OCI-LY1 (cell line): ENCODE measurements around the gene FOXN3.

Source experiments
- H2AFZ ChIP-seq: fragments of 200-600 bp; sonication (generic), shearing (Covaris generic); 2 replicates; pipeline ENCODE4 v1.6.0; 2014; ENCODE audit warnings: antibody characterized with exemption, mild to moderate bottlenecking, low read length
- H3F3A ChIP-seq: fragments of 200-600 bp; sonication (generic), shearing (Covaris generic); 2 replicates; pipeline ENCODE4 v1.6.0; 2014; ENCODE audit warnings: mild to moderate bottlenecking, antibody characterized with exemption, low read length, moderate library complexity; ENCODE audit not compliant: insufficient read depth
- H3K27ac ChIP-seq: fragments of 200-600 bp; sonication (generic); 2 replicates; pipeline ENCODE4 v1.5.1; 2014; ENCODE audit warnings: low read length, mixed run types, mild to moderate bottlenecking, low read depth; ENCODE audit not compliant: poor library complexity, severe bottlenecking
- H3K27me3 ChIP-seq: fragments of 200-600 bp; sonication (generic); 2 replicates; pipeline ENCODE4 v1.6.0; 2014; ENCODE audit warnings: antibody characterized with exemption, mild to moderate bottlenecking, low read length, moderate library complexity; ENCODE audit not compliant: insufficient read depth
- H3K36me3 ChIP-seq: fragments of 200-600 bp; sonication (generic); 2 replicates; pipeline ENCODE4 v1.6.1; 2014; ENCODE audit warnings: mild to moderate bottlenecking, antibody characterized with exemption, low read length, moderate library complexity, mixed read lengths; ENCODE audit not compliant: insufficient read depth
- H3K4me1 ChIP-seq: fragments of 200-600 bp; sonication (generic); 2 replicates; pipeline ENCODE4 v1.5.1; 2014; ENCODE audit warnings: mild to moderate bottlenecking, low read length, moderate library complexity; ENCODE audit not compliant: insufficient read depth, severe bottlenecking
- H3K4me2 ChIP-seq: fragments of 200-600 bp; sonication (generic), shearing (Covaris generic); 2 replicates; pipeline ENCODE4 v1.6.1; 2014; ENCODE audit warnings: low read length
- H3K4me3 ChIP-seq: fragments of 200-600 bp; sonication (generic); 2 replicates; pipeline ENCODE4 v1.5.1; 2014; ENCODE audit warnings: low read length, low read depth, mild to moderate bottlenecking, mixed read lengths; ENCODE audit not compliant: poor library complexity, severe bottlenecking
- H3K79me2 ChIP-seq: fragments of 200-600 bp; shearing (Covaris generic); 2 replicates; pipeline ENCODE4 v1.6.1; 2016; ENCODE audit warnings: mixed run types, low read length, mixed read lengths; ENCODE audit not compliant: insufficient read depth
- H3K9ac ChIP-seq: fragments of 200-600 bp; sonication (generic), shearing (Covaris generic); 2 replicates; pipeline ENCODE4 v1.6.1; 2014; ENCODE audit warnings: mild to moderate bottlenecking, low read length, mixed read lengths
- H3K9me2 ChIP-seq: fragments of 200-600 bp; sonication (generic), shearing (Covaris generic); 2 replicates; pipeline ENCODE4 v1.6.1; 2014; ENCODE audit warnings: low read depth, mild to moderate bottlenecking, low read length, mixed read lengths
- H3K9me3 ChIP-seq: fragments of 200-600 bp; shearing (Covaris generic); 2 replicates; pipeline ENCODE4 v1.6.1; 2014; ENCODE audit warnings: low read length, mixed read lengths
- H4K20me1 ChIP-seq: fragments of 200-600 bp; sonication (generic), shearing (Covaris generic); 2 replicates; pipeline ENCODE4 v1.6.0; 2016; ENCODE audit warnings: mild to moderate bottlenecking, low read length; ENCODE audit not compliant: insufficient read depth
- EZH2 ChIP-seq: fragments of 200-600 bp; sonication (generic), shearing (Covaris generic); IDR thresholded peaks from 2 replicates; pipeline ENCODE4 v1.8.0; 2017; ENCODE audit warnings: borderline replicate concordance, mixed run types, mild to moderate bottlenecking, antibody characterized with exemption, low read length, moderate library complexity, mixed read lengths
- TF ChIP-seq, protein P1 (sequence below): fragments of 200-600 bp; sonication (generic), shearing (Covaris generic); IDR thresholded peaks from 2 replicates; pipeline ENCODE4 v1.5.1; 2017; ENCODE audit warnings: mild to moderate bottlenecking, antibody characterized with exemption, low read length, moderate library complexity, mixed read lengths

The FOXN3 gene

DNA sequence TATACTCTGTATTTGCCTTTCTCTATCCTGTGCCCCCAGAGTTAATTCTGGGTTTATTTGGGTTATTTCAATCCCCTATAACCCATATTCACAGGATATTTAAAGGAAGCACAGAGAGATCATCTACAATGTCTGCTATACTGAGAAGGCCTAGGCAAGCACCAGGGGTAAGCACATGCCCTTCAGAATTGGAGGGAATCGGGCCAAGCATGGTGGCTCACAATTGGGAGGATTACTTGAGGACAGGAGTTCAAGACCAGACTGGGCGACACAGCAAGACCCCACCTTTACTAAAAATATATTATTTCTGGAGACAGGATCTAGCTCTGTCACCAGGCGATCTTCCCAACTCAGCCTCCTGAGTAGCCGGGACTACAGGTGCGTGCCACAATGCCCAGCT, 11.3 kb downstream of the FOXN3 start:
- H3K4me2 ChIP-seq, result no peak overlapping the region
- H3K9ac ChIP-seq, result no peak overlapping the region
- H3K4me1 ChIP-seq, result peaks cover 43% of the 10 kb centered on the region
- no peak overlapping the region for H3K4me3 ChIP-seq
- no peaks in the 10 kb centered on the region for H3K27me3 ChIP-seq
- peaks cover 62% of the 10 kb centered on the region for H3K79me2 ChIP-seq
- no peak overlapping the region for H2AFZ ChIP-seq
- no peaks in the 10 kb centered on the region for H4K20me1 ChIP-seq
- TF ChIP-seq, protein P1, sequence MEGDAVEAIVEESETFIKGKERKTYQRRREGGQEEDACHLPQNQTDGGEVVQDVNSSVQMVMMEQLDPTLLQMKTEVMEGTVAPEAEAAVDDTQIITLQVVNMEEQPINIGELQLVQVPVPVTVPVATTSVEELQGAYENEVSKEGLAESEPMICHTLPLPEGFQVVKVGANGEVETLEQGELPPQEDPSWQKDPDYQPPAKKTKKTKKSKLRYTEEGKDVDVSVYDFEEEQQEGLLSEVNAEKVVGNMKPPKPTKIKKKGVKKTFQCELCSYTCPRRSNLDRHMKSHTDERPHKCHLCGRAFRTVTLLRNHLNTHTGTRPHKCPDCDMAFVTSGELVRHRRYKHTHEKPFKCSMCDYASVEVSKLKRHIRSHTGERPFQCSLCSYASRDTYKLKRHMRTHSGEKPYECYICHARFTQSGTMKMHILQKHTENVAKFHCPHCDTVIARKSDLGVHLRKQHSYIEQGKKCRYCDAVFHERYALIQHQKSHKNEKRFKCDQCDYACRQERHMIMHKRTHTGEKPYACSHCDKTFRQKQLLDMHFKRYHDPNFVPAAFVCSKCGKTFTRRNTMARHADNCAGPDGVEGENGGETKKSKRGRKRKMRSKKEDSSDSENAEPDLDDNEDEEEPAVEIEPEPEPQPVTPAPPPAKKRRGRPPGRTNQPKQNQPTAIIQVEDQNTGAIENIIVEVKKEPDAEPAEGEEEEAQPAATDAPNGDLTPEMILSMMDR, result no peak
- no peak for TF ChIP-seq EZH2
- no peaks in the 10 kb centered on the region for H3F3A ChIP-seq
- H3K9me3 ChIP-seq, result no peaks in the 10 kb centered on the region
- H3K36me3 ChIP-seq, result peaks cover 62% of the 10 kb centered on the region
- no peak overlapping the region for H3K27ac ChIP-seq
- no peaks in the 10 kb centered on the region for H3K9me2 ChIP-seq

DNA sequence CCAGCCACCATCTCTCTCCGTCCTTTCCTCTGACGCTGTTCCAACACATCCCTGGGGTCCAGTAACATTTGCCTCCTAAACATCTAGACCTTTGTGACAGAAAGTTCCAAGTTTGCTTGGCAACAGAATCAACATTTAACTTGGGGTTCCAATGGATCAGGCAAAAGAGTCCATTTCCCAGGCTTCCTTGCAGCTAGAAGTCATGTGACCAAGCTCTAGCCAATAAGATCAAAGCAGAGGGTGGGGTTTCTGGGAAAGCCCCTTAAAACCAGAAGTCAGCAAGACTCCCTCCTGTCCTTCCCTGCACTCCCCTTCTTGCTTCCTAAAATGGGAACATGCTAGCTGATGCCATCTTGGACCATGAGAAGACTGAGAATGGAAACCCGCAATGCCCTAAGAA, 14.7 kb downstream of the FOXN3 start:
- Histone ChIP-seq H3K4me3 (no peak overlapping the region), H2AFZ (no peak overlapping the region), H3F3A (no peaks in the 10 kb centered on the region), H3K9me2 (no peaks in the 10 kb centered on the region), H3K79me2 (peaks cover 34% of the 10 kb centered on the region), H3K4me2 (no peak overlapping the region), H3K27me3 (no peaks in the 10 kb centered on the region), H4K20me1 (no peaks in the 10 kb centered on the region), H3K4me1 (peaks cover 21% of the 10 kb centered on the region), H3K9ac (no peak overlapping the region), H3K9me3 (no peaks in the 10 kb centered on the region), H3K36me3 (peaks cover 50% of the 10 kb centered on the region), H3K27ac (no peak overlapping the region)
- TF ChIP-seq, protein P1, result no peak
- TF ChIP-seq EZH2, result no peak

DNA sequence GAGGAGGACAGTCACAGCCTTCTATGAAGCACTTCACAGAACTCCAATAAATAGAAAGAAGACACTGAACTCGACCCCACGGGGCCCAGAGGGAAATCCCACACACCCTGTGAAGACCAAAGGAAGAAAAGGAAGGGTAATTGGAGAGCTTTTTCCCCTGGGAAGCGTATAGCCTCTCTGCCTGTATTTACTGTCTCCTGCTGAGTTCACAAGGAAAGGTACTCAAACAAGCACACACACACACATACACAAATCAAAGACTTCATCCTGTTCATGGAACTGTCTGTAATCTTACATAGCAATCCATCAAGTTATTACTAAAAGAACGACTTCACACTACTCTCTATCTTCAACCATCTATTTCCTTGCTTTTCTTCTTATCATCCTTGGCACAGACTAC, 15.3 kb downstream of the FOXN3 start:
- Histone ChIP-seq H3K36me3 (peaks cover 44% of the 10 kb centered on the region), H4K20me1 (no peaks in the 10 kb centered on the region), H3K4me1 (peaks cover 15% of the 10 kb centered on the region)

More for the DNA sequence above, 15.3 kb downstream of the FOXN3 start:
- no peak overlapping the region for H3K27ac ChIP-seq
- H3K9me3 ChIP-seq, result no peaks in the 10 kb centered on the region
- TF ChIP-seq, protein P1, result no peak
- no peak for TF ChIP-seq EZH2
- H3F3A ChIP-seq, result no peaks in the 10 kb centered on the region
- no peaks in the 10 kb centered on the region for H3K9me2 ChIP-seq
- no peak overlapping the region for H3K4me2 ChIP-seq
- no peak overlapping the region for H2AFZ ChIP-seq
- no peaks in the 10 kb centered on the region for H3K27me3 ChIP-seq
- peaks cover 30% of the 10 kb centered on the region for H3K79me2 ChIP-seq
- H3K9ac ChIP-seq, result no peak overlapping the region
- no peak overlapping the region for H3K4me3 ChIP-seq
